ENCODE results near the gene AGO1.
"Not testable (repeated sequence)": the region's sequence is repeated elsewhere in the genome, so short reads cannot be mapped to it uniquely, and the experiment has no call there.

The AGO1 gene

DNA sequence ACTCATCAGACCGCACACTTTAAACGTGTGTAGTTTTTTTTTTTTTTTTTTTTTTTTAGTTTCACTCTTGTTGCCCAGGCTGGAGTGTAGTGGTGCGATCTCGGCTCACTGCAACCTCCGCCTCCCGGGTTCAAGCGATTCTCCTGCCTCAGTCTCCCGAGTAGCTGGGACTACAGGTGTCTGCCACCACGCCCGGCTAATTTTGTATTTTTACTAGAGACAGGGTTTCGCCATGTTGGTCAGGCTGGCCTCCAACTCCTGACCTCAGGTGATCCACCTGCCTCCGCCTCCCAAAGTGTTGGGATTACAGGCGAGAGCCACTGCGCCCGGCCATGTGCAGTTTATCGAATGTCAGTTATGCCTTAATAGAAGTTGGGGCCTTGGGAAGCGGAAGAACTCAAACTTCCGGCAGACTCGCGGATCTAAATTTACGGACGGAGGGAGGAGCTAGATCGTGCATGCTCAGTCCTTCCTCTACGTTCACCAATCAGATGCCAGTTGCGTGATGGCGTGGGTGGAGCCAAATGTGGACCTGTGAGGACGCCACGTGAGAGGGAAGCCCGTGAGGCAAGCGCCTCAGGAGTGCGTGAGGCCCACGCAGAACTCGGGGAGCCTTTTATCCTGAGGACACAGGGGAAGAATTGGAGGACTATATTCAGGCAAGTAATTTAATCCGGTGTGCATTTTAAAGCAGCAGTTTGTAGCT is 13.6 kb upstream of the AGO1 start:
- not testable (repeated sequence) for DNase-seq (ENCODE audit: low read depth in 2 of 2)

DNA sequence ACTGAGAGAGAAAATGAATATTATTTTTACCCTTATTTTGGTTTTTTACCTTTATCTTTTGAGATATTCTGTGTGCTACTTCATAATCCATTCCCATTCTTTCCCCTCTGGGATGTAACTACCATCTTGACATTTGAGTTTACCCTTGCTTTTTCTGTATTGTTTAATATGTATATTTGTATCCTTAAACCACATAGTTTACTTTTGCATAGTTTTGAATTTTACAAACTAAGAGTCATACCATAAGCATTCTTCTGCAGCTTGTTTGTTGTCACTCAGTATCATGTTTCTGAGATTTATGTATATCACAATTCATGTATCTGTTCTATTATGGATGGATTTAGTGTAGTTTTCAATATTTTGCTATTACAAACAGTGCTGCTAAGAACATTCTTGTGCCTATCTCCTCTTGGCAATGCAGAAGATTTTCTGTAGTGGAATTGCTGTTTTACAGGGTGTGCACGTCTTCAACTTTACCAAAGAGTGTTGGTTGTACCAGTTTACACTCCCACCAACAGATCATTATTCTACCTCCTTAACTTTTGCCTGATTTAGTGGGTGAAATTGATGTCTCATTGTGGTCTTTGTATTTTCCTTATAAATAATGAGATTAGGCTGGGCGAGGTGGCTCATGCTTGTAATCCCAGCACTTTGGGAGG is 12.2 kb upstream of the AGO1 start:
- DNase-seq (ENCODE audit: low read depth in 2 of 2) = no peak

DNA sequence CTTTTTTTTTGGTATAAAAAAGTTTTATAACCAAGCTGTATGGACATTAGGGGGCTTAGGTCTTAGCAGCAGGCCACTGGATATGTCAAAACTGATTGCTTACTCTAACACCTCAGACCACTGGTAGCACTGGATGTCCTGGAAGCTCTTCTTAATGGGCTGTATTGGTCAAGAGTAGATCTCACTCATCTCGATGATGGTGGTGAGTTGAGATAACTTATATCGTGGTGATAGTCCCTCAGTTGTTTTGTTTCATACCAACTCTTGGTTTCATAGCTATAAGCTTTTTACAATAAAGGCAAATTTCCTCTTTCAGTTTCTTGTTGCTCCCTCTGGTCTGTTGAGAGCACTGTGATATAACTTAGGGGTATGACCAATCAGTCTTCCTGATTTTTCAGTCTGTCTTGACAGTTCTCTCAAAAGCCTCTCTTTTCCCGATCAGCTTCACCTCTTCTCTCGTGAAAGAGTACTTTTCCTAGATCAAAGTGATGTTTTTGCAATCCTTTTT is 9.7 kb upstream of the AGO1 start:
- DNase-seq (ENCODE audit: low read depth in 2 of 2) = no peak

DNA sequence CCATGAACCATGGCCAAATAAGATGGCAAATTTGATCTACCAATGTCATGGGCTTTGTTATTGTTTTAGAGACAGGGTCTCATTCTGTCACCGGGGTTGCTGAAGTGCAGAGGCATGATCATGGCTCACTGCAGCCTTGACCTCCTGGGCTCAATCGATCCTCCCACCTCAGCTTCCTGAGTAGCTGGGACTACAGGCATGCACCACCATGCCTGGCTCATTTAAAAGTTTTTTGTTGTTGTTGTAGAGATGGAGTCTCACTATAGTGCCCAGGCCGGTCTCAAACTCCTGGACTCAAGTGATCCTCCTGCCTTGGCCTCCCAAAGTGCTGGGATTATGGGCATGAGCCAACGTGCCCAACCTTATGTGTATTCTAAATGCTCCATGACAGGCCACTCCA is 8.9 kb upstream of the AGO1 start:
- not testable (repeated sequence) for DNase-seq (ENCODE audit: low read depth in 2 of 2)

DNA sequence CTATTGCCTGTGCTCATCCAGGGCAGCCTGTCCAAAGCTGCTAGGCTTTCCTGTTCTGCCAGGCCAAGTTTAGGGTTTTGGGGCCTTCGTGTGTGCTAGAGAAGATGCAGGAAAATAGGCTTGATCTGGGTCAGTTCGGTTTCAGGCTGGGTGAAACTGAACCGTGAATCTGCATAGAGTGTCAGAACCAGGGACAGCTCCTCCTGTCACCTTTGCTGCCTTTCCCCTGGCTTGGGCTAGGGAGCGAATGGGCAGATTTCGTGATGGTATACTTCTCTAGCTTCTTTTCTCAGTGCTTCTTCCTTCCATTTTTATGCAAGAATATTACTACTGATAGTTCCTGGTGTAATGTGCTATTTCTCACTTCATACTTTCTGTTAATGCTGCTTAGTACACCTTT is 6.0 kb upstream of the AGO1 start:
- DNase-seq (ENCODE audit: low read depth in 2 of 2) = no peak

DNA sequence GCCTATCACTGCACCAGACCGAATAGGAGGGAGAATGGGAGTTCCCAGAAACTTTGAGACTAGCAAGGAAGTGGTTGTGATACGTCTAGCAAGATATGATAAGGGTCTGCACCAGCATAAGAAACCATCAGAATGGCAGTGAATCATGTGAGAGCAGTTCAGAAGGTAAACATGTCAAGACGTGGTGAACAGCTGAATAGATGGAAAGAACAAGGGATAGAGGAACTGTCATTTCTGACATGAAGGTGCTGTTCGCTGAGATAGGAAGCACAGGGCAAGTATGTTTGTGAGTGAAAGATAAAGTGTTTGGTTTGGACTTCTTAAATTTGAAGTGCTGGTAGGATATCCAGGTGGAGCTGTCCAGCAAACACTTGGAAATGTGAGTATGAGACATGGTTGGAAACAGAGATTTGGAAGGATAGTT is 1.1 kb upstream of the AGO1 start:
- no peak for DNase-seq (ENCODE audit: low read depth in 2 of 2)

DNA sequence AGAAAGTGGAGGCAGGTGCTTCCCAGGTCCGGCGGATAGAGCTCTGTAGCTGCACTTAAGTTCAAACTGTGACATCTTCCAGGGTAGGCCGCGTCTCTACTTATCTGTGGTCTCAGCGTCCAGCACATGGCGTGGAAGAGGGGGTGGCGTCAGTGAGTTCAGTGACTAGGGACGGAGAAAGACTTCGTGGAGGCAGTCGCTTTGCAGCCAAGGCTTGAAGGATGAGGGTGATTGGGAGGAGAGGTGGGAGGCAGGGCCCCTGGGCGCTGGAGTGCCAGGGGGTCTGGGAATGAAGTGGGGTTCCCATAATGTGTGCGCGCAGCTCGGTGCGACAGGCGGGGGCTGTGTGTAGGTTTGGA is 444 bp upstream of the AGO1 start:
- no peak for DNase-seq (ENCODE audit: low read depth in 2 of 2)

DNA sequence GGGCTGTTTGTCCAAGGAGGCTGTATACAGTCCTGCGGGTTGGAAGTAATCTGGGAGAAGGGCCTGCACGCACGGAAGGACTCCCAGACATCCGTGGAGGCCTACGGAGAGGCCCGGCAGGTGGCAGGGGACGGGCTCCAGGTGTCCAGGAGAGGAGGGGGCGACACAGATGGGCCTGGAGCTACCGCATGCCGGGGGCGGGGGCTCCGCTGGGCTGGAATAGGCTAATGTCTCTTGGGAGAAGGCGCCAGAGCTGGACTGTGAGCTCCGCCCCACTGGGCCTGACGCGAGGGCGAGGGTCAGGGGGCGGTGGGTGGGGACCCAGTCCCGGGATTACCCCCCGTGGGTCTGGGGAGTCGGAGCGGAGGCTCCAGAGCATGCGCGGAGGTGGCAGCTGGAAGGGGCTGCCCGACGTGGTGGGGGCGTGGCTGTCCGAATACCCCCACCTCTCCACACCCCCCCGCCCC is 659 bp downstream of the AGO1 start:
- DNase-seq (ENCODE audit: low read depth in 2 of 2) = no peak

DNA sequence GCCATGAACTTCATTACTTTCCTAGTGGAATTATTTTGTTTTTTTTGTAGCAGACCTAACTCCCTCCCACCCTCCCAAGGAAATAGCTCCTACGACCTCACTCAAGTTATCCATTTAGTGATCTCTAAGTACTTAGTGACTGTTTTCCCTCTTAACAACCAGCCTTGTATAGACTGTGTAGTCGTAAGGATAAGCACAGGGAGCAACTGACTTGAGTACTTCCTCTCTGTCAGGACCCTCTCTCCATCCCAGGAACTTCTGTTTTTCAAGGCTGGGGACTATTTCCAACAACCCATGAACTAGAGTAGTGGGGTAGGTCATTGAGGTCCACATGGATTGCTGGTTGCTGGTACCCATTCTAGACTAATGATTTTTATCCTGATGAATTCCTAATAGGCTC is 1.9 kb downstream of the AGO1 start:
- no peak for DNase-seq (ENCODE audit: low read depth in 2 of 2)

DNA sequence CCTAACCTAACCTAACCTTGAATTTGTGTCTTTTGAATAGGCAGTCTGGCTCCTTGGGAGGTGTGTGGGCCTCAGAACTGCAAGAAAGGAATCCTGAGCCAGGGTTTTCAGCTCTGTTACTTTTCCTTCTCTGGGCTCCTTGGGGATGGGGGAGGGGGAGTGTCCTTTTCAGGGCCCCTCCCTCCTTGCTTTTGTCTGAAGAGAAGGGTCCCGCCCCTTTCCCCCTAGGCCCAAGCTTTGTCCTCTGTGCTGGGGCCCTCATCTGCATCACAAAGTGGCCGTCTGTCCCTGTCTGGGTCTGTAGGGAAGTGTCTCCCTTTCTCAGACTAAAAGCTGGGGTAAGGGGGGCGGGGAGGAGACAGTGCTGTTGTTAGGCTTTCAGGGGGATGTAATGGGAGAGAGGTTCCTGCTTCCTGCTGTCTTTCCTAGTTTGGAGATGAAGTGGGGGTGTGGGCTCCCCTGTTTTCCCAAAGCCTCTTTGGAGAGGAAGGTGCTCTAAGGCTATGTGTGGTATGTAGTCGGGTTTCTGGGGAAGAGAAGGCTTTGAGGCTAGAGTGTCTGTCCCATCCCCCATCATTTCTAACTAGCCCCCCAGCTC is 3.1 kb downstream of the AGO1 start:
- DNase-seq (ENCODE audit: low read depth in 2 of 2) = no peak

DNA sequence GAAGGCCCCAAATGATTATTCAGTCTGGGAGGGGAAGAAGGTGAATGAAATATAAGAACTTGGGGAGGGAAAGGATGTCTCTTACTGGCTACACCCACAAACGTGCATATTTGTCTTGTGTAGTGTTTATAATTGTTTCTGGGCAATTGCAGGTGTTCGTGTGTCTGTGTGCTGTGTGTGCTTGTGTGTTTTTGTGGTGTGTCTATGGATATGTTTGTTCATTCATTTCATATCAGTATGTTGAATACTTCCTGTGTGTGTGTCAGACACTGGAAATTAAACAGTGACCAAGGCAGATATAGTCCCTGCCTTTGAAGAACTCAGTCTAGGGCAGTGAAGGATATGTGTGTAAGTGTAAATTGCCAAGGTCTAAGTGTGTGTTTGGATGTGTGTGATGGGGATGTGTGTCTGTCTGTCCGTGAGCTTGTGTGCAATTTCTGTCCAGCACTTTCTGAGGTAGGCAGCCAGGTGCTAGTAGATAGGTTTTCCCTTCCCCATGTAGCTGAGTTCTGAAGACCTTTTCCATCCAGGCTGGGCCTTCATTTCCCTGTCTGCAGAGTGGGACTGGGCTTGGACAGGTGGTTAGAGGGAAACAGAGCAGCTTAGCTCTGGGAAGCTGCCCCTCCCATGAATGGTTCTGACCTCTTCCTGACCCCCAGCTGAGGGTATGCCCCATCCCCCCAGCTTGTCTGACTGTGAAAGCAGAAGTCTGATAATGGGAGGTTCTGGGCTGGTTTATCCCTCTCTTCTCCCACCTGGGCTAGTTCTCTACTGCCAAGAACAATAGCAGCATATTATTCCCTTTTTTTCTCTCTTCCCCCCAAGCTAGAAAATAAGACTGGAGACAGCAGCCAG is 3.8 kb downstream of the AGO1 start:
- no peak for DNase-seq (ENCODE audit: low read depth in 2 of 2)

DNA sequence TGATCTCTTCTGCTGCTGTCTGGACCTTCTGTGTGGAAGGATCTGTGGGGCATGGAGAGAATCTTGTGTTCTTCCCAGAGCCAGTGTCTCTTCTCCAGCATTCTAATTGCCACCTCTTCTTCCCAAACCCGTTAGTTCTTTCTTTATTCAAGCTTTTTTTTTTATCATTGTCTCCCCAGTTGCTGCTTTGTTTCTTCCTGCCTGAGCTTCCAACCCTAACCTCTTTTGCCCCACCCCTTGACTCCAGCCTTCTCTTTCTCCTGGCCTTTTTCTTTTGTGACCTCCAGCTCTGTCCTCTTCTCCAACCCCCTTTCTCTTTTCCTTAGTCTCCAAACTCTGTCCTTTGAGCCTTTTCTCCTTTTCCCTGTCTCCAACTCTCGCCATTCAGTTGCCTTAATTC is 4.5 kb downstream of the AGO1 start:
- DNase-seq (ENCODE audit: low read depth in 2 of 2) = no peak

DNA sequence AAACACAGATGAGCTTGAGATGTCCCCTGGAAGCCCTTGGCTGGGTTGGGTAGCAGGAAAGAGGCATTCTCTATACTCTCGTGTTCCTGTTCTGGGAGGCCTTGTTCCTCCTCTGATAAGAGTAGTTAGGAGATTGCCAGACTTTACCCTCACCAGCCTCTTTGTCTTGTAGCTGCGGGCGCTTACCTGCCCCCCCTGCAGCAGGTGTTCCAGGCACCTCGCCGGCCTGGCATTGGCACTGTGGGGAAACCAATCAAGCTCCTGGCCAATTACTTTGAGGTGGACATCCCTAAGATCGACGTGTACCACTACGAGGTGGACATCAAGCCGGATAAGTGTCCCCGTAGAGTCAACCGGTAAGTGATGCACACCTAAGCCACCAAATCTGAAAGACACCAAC is 5.2 kb downstream of the AGO1 start:
- DNase-seq (ENCODE audit: low read depth in 2 of 2) = no peak

DNA sequence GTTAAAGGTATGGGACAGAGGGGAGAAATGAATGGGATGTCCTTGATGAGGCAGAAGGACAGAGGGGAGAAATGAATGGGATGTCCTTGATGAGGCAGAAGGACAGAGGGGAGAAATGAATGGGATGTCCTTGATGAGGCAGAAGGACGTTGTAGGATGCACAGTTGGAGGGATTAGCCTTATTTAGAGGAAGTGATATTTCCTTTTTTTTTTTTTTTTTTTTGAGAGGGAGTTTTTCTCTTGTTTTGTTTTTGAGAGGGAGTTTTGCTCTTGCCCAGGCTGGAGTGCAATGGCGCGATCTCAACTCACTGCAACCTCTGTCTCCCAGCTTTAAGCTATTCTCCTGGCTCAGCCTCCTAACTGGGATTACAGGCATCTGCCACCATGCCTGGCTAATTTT is 6.0 kb downstream of the AGO1 start:
- not testable (repeated sequence) for DNase-seq (ENCODE audit: low read depth in 2 of 2)

DNA sequence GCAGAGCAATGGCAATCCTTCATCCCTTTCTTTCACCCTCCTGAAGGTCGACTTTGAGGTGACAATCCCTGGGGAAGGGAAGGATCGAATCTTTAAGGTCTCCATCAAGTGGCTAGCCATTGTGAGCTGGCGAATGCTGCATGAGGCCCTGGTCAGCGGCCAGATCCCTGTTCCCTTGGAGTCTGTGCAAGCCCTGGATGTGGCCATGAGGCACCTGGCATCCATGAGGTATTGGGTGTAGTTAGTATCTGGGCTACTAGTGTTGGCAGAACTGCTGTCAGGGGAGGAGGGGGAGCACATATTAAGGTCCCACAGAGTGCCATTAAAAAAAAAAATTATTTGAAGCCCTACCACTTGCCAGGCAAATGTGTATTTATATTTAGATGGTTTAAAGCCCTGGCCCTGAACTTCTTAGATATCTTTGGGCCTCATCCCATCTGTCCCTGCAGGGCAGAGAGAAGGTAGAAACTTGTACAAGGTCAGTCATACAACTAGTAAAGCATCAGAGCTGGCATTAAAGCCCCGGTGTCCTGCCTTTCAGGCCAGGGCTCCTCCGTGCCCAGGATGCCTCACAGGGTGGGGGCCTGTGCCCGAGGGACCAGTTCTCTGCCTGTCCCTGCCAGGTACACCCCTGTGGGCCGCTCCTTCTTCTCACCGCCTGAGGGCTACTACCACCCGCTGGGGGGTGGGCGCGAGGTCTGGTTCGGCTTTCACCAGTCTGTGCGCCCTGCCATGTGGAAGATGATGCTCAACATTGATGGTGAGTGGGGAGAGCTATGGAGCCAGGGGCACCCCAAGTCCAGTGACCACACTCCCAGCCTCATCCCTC is 10.3 kb downstream of the AGO1 start:
- no peak for DNase-seq (ENCODE audit: low read depth in 2 of 2)

DNA sequence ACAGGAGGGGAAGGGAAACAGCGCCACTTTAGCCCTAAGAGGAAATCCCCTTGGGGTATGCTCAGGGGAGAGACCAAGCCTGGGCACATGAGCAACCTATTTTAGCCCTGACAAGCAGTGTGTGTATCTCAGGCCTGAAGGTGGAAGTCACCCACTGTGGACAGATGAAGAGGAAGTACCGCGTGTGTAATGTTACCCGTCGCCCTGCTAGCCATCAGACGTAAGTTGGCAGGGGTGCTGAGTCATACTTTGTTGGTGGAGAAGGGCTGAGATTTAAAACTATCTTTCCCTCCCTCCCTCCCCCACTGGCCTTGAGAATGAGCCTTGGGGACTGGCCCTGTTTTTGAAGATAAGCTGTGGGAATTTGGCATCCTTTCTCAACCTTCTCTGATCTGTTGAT is 11.2 kb downstream of the AGO1 start:
- no peak for DNase-seq (ENCODE audit: low read depth in 2 of 2)

DNA sequence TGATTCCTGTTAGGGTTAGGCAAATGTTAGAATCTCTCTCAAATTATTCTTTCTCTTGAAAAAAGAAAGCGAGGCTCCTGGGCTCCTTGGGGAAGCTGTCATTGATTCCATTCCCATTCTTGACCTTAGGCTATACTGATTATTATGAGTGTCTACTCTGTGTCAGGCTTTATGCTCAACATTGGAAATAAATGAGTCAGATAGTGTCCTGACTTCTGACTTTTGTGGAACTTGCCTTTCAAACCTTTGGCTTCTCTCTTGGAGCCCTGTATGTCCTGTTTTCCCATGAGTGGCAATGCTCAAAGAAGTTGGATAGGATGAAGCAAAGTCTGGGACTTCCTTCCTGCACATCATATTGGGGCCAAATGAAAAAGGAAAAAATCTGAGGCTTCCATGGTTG is 11.6 kb downstream of the AGO1 start:
- DNase-seq (ENCODE audit: low read depth in 2 of 2) = no peak

DNA sequence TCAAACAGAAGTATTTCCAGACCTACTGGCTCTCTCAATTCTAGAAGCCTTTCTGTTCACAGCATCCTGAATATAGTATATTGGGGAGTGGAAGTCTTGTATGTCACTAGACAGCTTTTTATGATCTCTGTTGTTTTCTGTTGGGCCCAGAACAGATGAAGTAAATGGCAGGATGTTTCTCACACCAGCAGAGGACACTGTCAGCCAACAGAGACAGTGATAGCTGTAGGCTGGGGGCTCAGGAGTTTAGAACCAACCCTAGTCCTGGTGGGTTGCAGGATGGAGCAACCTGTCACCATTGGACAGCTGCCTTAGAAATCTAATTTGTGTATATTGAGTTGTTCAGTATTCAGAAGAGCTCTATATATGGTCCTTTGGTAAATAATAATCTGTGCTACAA is 16.9 kb downstream of the AGO1 start:
- DNase-seq (ENCODE audit: low read depth in 2 of 2) = no peak

DNA sequence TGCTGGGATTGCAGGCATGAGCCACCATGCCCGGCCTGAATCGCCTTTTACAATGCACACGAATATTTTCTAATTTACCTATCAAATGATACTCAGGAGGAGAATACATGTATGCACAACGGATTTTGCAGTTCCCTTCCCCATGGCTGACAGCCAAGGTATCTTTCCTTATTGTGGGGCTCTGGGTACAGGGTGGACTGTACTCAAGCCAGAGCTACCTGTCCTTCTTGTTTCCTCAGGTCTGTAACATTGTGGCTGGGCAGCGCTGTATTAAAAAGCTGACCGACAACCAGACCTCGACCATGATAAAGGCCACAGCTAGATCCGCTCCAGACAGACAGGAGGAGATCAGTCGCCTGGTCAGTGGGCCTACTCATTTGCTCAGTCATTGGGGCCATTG is 18.2 kb downstream of the AGO1 start:
- no peak for DNase-seq (ENCODE audit: low read depth in 2 of 2)

DNA sequence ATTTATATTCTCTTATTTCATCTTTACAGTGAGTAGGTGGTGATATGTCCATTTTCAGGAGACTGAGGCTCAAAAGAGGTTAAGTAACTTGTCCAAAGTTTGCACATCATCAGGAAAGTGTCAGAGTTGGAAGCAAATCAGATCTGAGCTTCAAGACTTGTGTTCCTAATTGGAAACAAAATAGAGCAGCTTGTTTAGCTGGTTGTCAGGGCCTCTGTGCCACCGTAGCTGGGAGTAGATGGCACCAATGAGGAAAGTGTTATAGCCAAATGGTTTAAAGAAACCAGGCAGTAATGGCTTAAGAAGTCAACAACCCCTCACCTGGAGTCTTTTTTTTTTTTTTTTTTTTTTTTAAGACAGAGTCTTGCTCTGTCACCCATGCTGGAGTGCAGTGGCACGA is 19.7 kb downstream of the AGO1 start:
- DNase-seq (ENCODE audit: low read depth in 2 of 2) = no peak

DNA sequence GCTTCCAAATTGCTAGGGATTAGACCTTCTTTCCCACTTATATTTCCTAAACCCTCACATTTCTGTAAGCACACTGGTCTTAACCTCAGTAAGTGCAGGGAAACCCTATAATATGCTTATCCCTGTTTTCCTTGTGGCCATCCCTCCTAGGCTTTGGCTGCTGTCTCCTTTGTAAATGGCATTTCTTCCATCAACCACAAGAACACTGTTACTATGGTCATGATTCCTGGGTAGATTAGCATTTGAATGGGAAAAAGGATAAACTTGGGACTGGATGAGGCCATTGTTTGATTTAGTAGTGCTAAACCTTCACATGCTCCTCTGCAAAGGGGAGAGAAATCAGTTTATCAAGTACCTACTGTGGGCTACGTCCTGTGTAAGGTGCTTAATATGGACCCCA is 31.7 kb downstream of the AGO1 start:
- DNase-seq (ENCODE audit: low read depth in 2 of 2) = no peak
